IMR-90 (cell line): ENCODE measurements around the gene CHST3. TPM values are rescaled to one million over a fixed set of nuclear protein-coding genes. Genes with fewer than 3 reads are reported as not detected.

Source experiments
- ATAC-seq: fragments of 200-7000 bp; cut with Tn5 transposase; 2 replicates; pipeline ENCODE4 v1.9.1; 2020; ENCODE audit warnings: low read depth, mild to moderate bottlenecking, moderate library complexity
- BruUV-seq: library from RNA; stranded (reverse); fragments of 400-500 nt; replicated peaks from 2 replicates; lab custom pipeline; 2021; lab: Mats Ljungman, UMichigan
- CTCF ChIA-PET: fragments of 300-600 bp; formaldehyde crosslinking; extraction: SDS; loops from one replicate; lab custom pipeline; 2021; ENCODE audit warnings: antibody characterized with exemption; lab: Yijun Ruan, JAX
- POLR2A ChIA-PET: fragments of 300-600 bp; sonication (Branson Sonifier 250); formaldehyde crosslinking; loops from one replicate; lab custom pipeline; 2022; ENCODE audit warnings: antibody characterized with exemption; ENCODE audit not compliant: unreplicated experiment; lab: Charles Lee
- DNase-seq: peaks from one replicate; pipeline ENCODE4 v3.0.0; 2013
- H2AFZ ChIP-seq: replicated peaks from 2 replicates; pipeline ENCODE3; 2013; ENCODE audit warnings: low read length, mild to moderate bottlenecking; ENCODE audit not compliant: poor library complexity
- H2AK5ac ChIP-seq: 2 replicates; pipeline ENCODE4 v1.6.1; 2013; ENCODE audit warnings: low read depth, low read length, inconsistent platforms
- H2AK9ac ChIP-seq: replicated peaks from 2 replicates; pipeline ENCODE3; 2013; ENCODE audit warnings: mild to moderate bottlenecking, low read depth, low read length, moderate library complexity; ENCODE audit not compliant: poor library complexity
- H2BK120ac ChIP-seq: 2 replicates; pipeline ENCODE4 v1.6.1; 2013; ENCODE audit warnings: low read depth, low read length, inconsistent platforms
- H2BK15ac ChIP-seq: 3 replicates; pipeline ENCODE4 v1.6.1; 2013; ENCODE audit warnings: low read depth, low read length, inconsistent platforms
- H2BK20ac ChIP-seq: 2 replicates; pipeline ENCODE4 v1.6.1; 2013; ENCODE audit warnings: low read depth, mild to moderate bottlenecking, inconsistent platforms, low read length, moderate library complexity
- H2BK5ac ChIP-seq: 2 replicates; pipeline ENCODE4 v1.6.1; 2013; ENCODE audit warnings: mild to moderate bottlenecking, low read depth, low read length, inconsistent platforms; ENCODE audit not compliant: poor library complexity, severe bottlenecking
- H3K14ac ChIP-seq: replicated peaks from 2 replicates; pipeline ENCODE4 v1.6.1; 2013; ENCODE audit warnings: low read depth, low read length, inconsistent platforms
- H3K18ac ChIP-seq: 2 replicates; pipeline ENCODE4 v1.6.1; 2013; ENCODE audit warnings: low read depth, low read length, control low read depth
- H3K23ac ChIP-seq: 2 replicates; pipeline ENCODE4 v1.6.1; 2013; ENCODE audit warnings: low read depth, low read length, inconsistent platforms
- H3K27ac ChIP-seq: 2 replicates; pipeline ENCODE4 v1.5.1; 2013; ENCODE audit warnings: mild to moderate bottlenecking, control low read depth, low read length; ENCODE audit not compliant: insufficient read depth
- H3K27me3 ChIP-seq: 2 replicates; pipeline ENCODE4 v1.6.1; 2013; ENCODE audit warnings: low read length; ENCODE audit not compliant: control insufficient read depth, insufficient read depth
- H3K36me3 ChIP-seq: 2 replicates; pipeline ENCODE4 v1.6.1; 2013; ENCODE audit warnings: low read length, mixed read lengths; ENCODE audit not compliant: control insufficient read depth, insufficient read depth
- H3K4ac ChIP-seq: 2 replicates; pipeline ENCODE4 v1.6.1; 2013; ENCODE audit warnings: low read depth, low read length, inconsistent platforms
- H3K4me1 ChIP-seq: 2 replicates; pipeline ENCODE4 v1.6.1; 2013; ENCODE audit warnings: low read length, mixed read lengths; ENCODE audit not compliant: control insufficient read depth, insufficient read depth
- H3K4me2 ChIP-seq: 2 replicates; pipeline ENCODE4 v1.6.1; 2013; ENCODE audit warnings: low read depth, mild to moderate bottlenecking, control low read depth, low read length, moderate library complexity
- H3K4me3 ChIP-seq: 2 replicates; pipeline ENCODE4 v1.5.1; 2013; ENCODE audit warnings: low read depth, mild to moderate bottlenecking, control low read depth, low read length, moderate library complexity; ENCODE audit not compliant: insufficient read depth
- H3K56ac ChIP-seq: 2 replicates; pipeline ENCODE4 v1.6.1; 2013; ENCODE audit warnings: low read length, inconsistent platforms; ENCODE audit not compliant: insufficient read depth; ENCODE audit errors: extremely low read depth
- H3K79me1 ChIP-seq, 2 experiments: 2 replicates each; pipeline ENCODE4 v1.6.1; 2013; ENCODE audit warnings: low read length in 2 of 2, inconsistent platforms in 1 of 2, low read depth in 1 of 2
- H3K9ac ChIP-seq: 2 replicates; pipeline ENCODE4 v1.6.1; 2013; ENCODE audit warnings: low read depth, low read length, control low read depth
- H3K9me1 ChIP-seq: 2 replicates; pipeline ENCODE4 v1.6.1; 2013; ENCODE audit warnings: low read length, inconsistent platforms; ENCODE audit not compliant: insufficient read depth
- H3K9me3 ChIP-seq: 2 replicates; pipeline ENCODE4 v1.6.1; 2013; ENCODE audit warnings: low read length; ENCODE audit not compliant: control insufficient read depth, insufficient read depth
- H4K20me1 ChIP-seq: 2 replicates; pipeline ENCODE4 v1.6.1; 2013; ENCODE audit warnings: low read length, inconsistent platforms; ENCODE audit not compliant: insufficient read depth
- H4K5ac ChIP-seq: 2 replicates; pipeline ENCODE4 v1.6.1; 2013; ENCODE audit warnings: mild to moderate bottlenecking, low read depth, low read length, control low read depth
- H4K8ac ChIP-seq, 2 experiments: 2 replicates each; pipeline ENCODE4 v1.6.1; 2013; ENCODE audit warnings: low read depth in 2 of 2, low read length in 2 of 2, control low read depth in 1 of 2, inconsistent platforms in 1 of 2
- H4K91ac ChIP-seq: 2 replicates; pipeline ENCODE4 v1.6.1; 2013; ENCODE audit warnings: low read depth, low read length, inconsistent platforms; ENCODE audit not compliant: insufficient read depth
- MAZ ChIP-seq: IDR thresholded peaks from 2 replicates; pipeline ENCODE4 v1.6.1; 2012; ENCODE audit warnings: low read depth, mild to moderate bottlenecking, low read length, improper control_type of control experiment, moderate library complexity, borderline replicate concordance
- POLR2A ChIP-seq: IDR thresholded peaks from 2 replicates; pipeline ENCODE4 v1.6.1; 2012; ENCODE audit warnings: mild to moderate bottlenecking, low read depth, low read length
- WGBS, 2 experiments: methylation state at CpG; one replicate each; pipeline versions ENCODE4 v1.1.5 to v1.1.7; 2013; ENCODE audit warnings: missing lambda C conversion rate in 2 of 2; ENCODE audit not compliant: insufficient read length in 1 of 2; ENCODE audit errors: extremely low coverage in 2 of 2; 5-methylcytosine and 5-hydroxymethylcytosine counted together
- dilution Hi-C: fragments of 300-500 bp; cut with HindIII; formaldehyde crosslinking; loops from one replicate; pipeline ENCODE4 v1.14.3; 2018; ENCODE audit warnings: low sequenced_read_pairs; ENCODE audit not compliant: unreplicated experiment
- in situ Hi-C: fragments of 300-500 bp; cut with MboI; formaldehyde crosslinking; loops from 3 replicates; pipeline ENCODE4 v1.14.3; 2019; ENCODE audit warnings: low sequenced_read_pairs, inconsistent platforms, mixed read lengths
- intact Hi-C: fragments of 100-400 bp; cut with micrococcal nuclease; formaldehyde crosslinking; loops from 2 replicates; pipeline ENCODE4 v1.10.0; 2022
- polyA plus RNA-seq, 3 experiments: library from polyadenylated mRNA; depleted of rRNA; stranded (reverse); fragments of >200 nt; gene quantifications; 2 replicates each; pipeline ENCODE4 v1.2.3, GENCODE V29; 2012; ENCODE audit warnings: low replicate concordance in 1 of 3
- total RNA-seq: library from RNA; depleted of rRNA; stranded (reverse); fragments of >200 nt; gene quantifications from 2 replicates; pipeline ENCODE4 v1.2.3, GENCODE V29; 2012

The CHST3 gene
- total and polyA plus RNA-seq, 2 of the 4 experiments (the other 2 are of a cell fraction) = 8.6 to 9.0 TPM

DNA sequence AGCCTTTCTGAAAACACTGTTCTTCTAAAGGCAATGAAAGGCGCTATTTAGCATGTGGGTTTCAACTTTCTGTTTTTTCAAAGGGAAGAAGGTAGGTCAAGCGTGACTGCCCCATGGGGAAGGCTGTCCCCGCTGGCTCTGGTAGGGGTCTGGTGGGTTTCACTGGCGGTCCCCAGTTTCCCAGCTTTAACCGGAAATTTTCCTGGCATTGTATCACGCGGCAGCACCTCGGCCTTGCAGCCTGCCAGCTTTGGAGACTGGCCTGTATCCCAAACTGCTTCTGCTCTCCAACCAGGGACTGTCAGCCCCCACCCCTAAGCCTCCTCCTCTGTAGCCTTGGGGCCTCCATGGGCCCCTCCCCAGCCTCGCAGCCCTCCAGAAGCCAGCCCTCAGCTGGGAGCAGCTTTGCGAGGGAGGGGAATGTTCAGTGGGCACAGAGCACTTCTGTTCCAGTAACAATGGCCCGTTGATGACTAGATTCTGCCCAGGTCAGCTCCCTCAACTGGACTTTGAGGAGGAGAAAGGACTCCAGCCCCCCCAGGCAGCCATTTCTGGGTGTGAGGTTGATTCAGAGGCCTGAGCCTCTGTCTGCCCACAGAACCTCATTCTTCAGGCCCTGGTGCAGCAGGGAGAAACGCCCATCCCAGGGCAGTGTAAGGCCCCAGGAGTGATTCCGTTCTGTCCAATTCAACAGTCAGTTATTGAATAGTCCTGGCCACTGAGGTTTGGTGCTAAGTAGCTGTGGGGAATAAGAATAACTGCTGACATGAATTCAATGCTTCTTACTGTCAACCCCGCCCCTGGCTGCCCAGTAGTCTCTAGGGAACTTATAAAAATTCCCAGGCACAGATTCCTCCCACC lies 17.1 kb downstream of the CHST3 start:
- TF ChIP-seq MAZ = 0 out of 2 replicates have a peak, but pooled peaks have one; percentile 8
- TF ChIP-seq POLR2A = no peak
- H3K18ac ChIP-seq = peak overlapping the region; percentile 21; the same call in 1 of the 2 replicates
- H3K4me2 ChIP-seq = peak overlapping the region; percentile 74
- peak overlapping the region; percentile 52 for H3K4ac ChIP-seq
- no peak overlapping the region for H2BK15ac ChIP-seq
- in situ Hi-C loops (no loop called here), intact Hi-C loops (no loop called here), dilution Hi-C loops (no loop called here)
- ATAC-seq = peak; percentile 45
- no peaks in the 10 kb centered on the region for H3K27me3 ChIP-seq
- H3K4me3 ChIP-seq = no peak overlapping the region
- peaks cover 39 to 90% of the 10 kb centered on the region in 2 experiments for H3K79me1 ChIP-seq
- DNase-seq = no peak
- H3K4me1 ChIP-seq = peaks cover 40% of the 10 kb centered on the region
- H2AK5ac ChIP-seq = no peak overlapping the region; the same call in none of the 2 replicates
- H2BK5ac ChIP-seq = peak overlapping the region; percentile 27
- H3K56ac ChIP-seq = no peak overlapping the region; the same call in 1 of the 2 replicates
- peak overlapping the region; percentile 67 to 68; a peak in 3 of 4 replicates for H4K8ac ChIP-seq
- H4K91ac ChIP-seq = peak overlapping the region; percentile 51
- 18% methylated on average over 5 of the region's 14 CpGs; no CpG with 5 or more reads in 1 of the 2 experiments for WGBS, 2 experiments
- peak overlapping the region; percentile 62 for H3K27ac ChIP-seq
- H2AK9ac ChIP-seq = peak overlapping the region; percentile 80
- peaks cover 26% of the 10 kb centered on the region for H3K9me1 ChIP-seq
- H3K9ac ChIP-seq = peak overlapping the region; percentile 50; the same call in 1 of the 2 replicates
- no TSS peak for BruUV-seq
- H3K14ac ChIP-seq = 0 out of 2 replicates have a peak overlapping the region, but pooled peaks have one; percentile 33
- H3K23ac ChIP-seq = peak overlapping the region; percentile 26
- H4K20me1 ChIP-seq = peaks cover 18% of the 10 kb centered on the region
- ChIA-PET CTCF (no interaction called here), POLR2A (no interaction called here)
- H4K5ac ChIP-seq = peak overlapping the region; percentile 68
- no peak overlapping the region for H2BK20ac ChIP-seq
- H3K36me3 ChIP-seq = no peaks in the 10 kb centered on the region
- no peak overlapping the region for H2BK120ac ChIP-seq
- H3K9me3 ChIP-seq = no peaks in the 10 kb centered on the region
- H2AFZ ChIP-seq = peak overlapping the region; percentile 27
